GM21423 (cell line): ENCODE measurements around the gene ZMYND8.

ENCODE experiments used
- ATAC-seq: cut with Tn5 transposase; IDR thresholded peaks from one replicate; pipeline ENCODE4 v1.9.1; 2021; ENCODE audit warnings: mild to moderate bottlenecking, moderate library complexity; ENCODE audit not compliant: unreplicated experiment

The ZMYND8 gene

GRCh38 chr20:47335251-47336128 is 21.0 kb downstream of the ZMYND8 start:
- no peak for ATAC-seq

DNA sequence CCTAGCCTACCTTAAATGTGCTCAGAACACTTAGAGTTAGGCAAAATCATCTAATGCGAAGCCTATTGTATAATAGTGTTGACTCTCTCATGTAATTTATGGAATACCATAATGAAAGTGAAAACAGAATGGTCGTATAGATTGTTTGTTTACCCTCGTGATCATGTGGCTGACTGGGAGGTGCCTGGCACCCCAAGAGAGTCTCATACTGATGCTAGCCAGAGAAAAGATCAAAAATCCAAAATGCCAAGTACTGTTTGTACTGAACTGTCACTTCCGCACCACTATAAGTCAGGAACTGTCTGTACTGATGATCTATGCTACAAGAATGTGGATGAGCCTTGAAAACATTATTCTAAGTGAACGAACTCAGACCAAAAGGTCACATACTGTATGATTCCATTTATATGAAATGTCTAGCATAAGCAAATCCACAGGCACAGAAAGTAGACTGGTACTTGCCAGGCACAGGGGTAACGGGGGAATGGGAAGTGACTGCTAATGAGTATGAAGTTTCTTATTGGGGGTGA is 22.4 kb downstream of the ZMYND8 start:
- no peak for ATAC-seq

- ATAC-seq: no peak
Measured at GRCh38 chr20:47332381-47333206, 23.9 kb downstream of the ZMYND8 start.

DNA sequence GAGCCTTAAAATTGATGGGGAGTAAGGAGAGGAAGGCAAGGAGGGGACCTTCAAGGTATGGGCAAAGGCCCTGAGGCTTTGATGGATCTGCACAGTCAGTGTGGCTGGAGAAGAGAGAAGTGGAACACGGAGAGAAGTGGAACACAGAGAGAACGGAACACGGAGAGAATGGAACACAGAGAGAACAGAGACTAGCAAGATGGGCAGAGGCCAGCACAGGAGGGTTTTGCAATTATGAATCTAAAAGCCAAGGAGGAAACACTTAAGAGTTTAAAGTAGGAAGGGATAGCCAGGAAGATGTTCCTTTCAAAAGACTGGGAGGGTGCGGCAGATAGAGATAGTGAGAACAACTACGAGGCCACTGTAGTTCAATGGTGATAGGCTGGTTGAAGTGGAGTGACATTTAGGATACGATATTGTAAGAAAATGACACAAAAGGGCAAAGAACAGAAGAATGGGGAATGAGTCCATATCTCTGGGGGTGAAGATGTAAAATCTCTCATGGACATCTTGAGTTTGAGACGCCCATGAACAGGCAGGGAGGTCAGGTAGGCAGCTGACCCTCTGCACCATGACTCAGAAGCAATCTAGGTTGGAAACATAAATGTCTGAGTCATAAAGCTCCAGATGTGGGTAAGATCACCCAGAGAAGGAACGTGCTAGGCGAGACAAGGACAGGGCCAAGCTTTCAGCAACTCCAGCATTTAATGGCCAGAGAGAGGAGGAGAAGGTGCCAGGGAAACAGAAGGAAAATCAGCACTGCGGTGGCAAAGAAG is 25.4 kb downstream of the ZMYND8 start:
- no peak for ATAC-seq

DNA sequence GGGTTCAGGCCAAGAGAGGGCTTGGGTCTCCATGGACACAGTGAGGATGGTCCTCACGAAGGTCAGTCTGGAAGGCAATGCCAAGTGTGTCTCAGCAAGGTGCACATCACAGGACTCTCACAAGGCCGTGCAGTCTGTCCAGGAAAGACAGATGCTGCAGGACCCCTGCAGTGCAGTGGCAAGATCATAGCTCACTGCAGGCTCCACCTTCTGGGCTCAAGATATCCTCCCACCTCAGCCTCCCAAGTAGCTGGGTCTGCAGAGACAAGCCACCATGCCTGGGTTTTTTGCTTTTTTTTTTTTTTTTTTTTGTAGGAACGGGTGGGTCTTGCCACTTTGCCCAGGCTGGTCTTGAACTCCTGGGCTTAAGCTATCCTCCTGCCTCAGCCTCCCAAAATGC is 26.4 kb downstream of the ZMYND8 start:
- ATAC-seq: no peak

- no peak for ATAC-seq
Measured at GRCh38 chr20:47328129-47328528, 28.4 kb downstream of the ZMYND8 start.

GRCh38 chr20:47327711-47328110 is 28.8 kb downstream of the ZMYND8 start:
- ATAC-seq: no peak

GRCh38 chr20:47326658-47327268 is 29.7 kb downstream of the ZMYND8 start:
- no peak for ATAC-seq

DNA sequence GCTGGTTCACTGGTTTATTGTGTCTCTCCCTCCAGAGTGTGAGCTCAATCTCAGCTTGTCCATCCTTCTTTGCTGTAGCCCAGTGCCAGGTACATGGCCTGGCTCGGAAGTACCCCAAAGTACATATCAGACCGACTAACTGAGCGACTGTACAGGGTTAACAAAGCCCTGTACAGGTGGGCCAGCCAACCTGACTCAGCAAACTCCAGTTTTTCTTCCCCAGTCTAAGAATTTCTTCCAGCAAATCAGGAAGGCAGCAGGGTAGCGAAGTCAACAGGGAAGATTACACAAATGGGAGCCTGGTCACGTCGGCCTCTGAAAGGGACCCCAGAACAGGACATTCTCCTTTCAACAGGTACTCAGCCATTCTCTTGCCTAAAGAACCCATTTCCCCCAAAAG is 31.3 kb downstream of the ZMYND8 start:
- ATAC-seq: no peak

- no peak for ATAC-seq
Measured at GRCh38 chr20:47320990-47321805, 35.3 kb downstream of the ZMYND8 start.

DNA sequence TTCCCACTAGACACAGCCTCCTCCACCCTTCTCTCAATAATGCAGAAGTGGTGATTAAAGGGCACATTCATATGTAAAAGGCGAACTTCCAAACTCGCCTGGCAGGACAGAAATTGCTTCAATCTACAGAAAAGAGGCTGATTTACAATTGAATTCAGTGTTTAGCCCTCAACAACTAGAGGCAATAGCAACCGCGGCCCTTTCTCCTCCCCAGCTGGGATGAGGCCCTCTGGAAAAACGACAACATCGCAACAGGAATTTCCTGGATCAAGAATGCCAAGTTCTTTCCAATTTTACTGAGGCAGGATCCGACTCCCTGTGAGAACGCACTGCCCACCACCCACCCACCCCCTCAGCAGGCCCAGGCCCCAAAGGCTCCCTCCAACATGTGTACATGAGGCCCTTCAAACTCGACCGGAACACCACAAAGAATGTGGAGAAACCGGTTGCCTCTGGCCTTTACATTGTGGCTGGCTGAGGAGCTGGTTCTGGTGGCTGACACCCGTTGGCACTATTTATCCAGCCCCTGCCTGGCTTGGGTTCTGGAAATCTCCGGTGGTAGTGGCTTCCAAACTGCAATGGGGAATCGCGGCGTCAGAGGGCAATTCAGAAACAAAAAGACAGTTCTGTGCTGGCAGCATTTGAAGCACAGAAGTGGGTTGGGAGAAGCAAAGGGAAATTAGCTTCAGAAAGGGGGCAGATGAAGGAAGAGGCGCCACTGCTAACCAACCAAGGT is 36.8 kb downstream of the ZMYND8 start:
- no peak for ATAC-seq

GRCh38 chr20:47318586-47319516 is 37.6 kb downstream of the ZMYND8 start:
- no peak for ATAC-seq

DNA sequence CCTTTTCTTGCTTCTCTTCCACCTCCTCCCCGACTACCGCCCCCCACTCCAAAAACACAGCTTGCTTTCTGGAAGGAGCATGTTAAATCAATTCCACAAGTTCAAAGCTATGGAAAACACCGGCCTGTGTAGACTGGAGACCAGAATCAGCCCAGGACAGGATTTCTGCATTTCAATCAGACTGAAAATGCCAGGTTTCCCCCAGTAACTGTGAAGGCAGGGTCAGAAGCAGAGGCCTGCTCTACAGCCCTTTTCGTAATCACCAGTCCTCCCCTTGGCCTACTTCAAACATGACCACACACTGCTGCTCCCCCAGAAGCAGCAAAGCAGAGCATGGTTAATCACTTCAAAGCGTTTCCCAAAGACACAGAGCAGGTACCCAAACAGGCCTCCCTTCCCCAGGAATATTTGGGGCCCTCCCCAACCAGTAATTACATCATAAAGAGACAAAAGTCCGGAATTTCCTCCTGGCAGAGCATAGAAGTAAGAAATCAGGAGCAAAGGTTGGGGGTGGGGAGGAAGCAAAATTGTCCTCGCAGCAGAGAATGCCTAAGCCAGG is 38.4 kb downstream of the ZMYND8 start:
- ATAC-seq: no peak

DNA sequence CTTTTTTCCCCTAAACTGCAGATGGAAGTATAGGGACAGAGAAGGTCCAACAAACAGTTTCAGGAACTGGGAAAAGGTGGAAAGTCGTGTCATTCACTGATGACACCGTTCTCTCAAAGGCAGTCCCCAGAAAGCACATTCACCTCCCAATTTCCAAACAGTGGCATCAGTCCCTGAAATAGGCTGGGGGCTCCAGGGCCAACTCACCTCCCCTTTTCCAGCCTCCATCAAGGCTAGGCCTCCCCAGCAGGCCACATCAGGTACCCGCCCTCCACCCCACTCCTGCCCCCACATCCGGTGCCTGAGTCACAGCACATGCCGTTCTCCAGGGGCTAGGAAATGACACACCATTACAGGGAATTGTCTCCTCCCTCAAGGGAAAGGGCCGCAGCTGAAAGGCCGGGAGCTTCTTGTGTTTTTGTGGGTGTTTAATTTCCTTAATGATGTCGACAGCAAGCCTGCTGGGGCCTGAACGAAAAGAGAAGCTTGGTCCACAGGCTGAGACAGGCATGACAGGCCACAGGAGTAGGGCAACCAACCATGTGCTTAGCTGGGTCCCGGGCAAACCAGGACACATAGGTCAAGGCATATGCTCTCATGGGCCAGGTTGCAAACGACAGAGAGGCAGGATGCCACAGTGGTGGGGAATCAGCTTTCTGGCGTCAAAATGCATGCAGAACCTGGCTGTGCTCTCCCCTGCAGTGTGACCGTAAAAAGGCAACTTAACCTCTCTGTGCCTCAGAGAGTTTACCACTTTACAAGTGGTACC is 39.2 kb downstream of the ZMYND8 start:
- ATAC-seq: no peak

GRCh38 chr20:47316776-47317126 is 39.7 kb downstream of the ZMYND8 start:
- ATAC-seq: no peak

DNA sequence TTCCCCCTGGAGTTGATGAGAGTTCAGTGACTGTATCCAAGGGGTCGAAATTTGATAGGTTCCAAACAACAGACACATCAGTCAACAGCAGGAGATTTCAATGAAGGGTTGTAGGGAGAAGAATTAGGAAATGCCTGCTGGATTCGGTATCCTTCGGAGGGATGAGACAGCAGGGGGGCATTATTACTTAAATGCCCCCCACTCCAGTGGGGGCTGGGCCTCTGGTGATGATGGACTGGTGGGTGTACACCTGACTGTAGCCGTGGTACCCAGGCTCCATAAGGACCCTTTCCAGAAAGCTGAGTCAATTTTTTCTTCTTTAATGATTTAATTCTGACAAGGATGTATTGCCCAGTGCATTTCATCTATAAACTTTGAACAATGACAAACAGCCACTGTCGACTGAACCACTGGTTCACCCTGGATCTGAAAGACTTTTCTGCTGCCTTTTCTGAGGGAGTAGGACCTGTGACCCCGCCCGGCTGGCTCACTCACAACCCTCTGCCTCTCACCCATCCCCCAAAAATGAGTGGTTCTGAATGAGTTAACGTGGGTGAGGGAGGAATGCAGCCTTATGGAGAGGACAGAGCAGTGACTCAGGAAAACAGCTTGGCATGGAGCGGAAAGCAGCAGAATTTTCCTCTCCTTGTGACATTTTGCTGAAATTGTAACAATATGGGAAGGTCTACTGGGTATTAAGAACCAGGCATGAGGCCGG is 41.0 kb downstream of the ZMYND8 start:
- ATAC-seq: no peak
